ENCODE measurements around the gene FUT1. TPM values are rescaled to one million over a fixed set of nuclear protein-coding genes. Genes with fewer than 3 reads are reported as not detected.

The FUT1 gene
- total and polyA plus RNA-seq, 10 of the 15 experiments (the other 5 are each of a cell fraction or from before 2014, with no cell fraction given): 0.01 TPM; not detected in 9

- in situ Hi-C loops (cut with MboI) (loop anchor here (5.0 kb wide), 2 partner anchors 42 to 177 kb away; partner anchors contain the start of gene HSD17B14), intact Hi-C loops (cut with micrococcal nuclease; ENCODE audit: unreplicated experiment) (loop anchor here (1.0 kb wide), 1 partner anchor 40 kb away; no protein-coding TSS in a partner anchor)
- ChIA-PET CTCF (interaction anchor here (0.6 to 26.1 kb wide), 25 partner anchors 10 to 197 kb away, joined by 3 to 520 read pairs (median 7); partner anchors contain the start of genes BCAT2, CA11, GYS1 and HSD17B14), SMC1A (ENCODE audit: uncharacterized antibody, unreplicated experiment) (interaction anchor here (0.7 to 4.1 kb wide), 22 partner anchors 9 to 196 kb away, joined by 3 to 41 read pairs (median 6); partner anchors contain the start of genes BCAT2 and HSD17B14), POLR2A (interaction anchor here (0.6 to 2.1 kb wide), 14 partner anchors 14 to 432 kb away, joined by 3 to 8 read pairs (median 4); partner anchors contain the start of genes CA11, GYS1, HSD17B14 and RUVBL2), RAD21 (ENCODE audit: unreplicated experiment) (interaction anchor here (0.6 to 4.1 kb wide), 23 partner anchors 11 to 198 kb away, joined by 3 to 72 read pairs (median 6); partner anchors contain the start of genes BAX, BCAT2, CA11 and DHDH)
- Histone ChIP-seq H3K9ac (ENCODE audit: control insufficient read depth, insufficient read depth, low read length) (no peak overlapping the region), H2AFZ (ENCODE audit: control insufficient read depth, low read depth, low read length) (peak overlapping the region; percentile 98; the same call in 1 of the 2 replicates), H3K79me2 (ENCODE audit: control insufficient read depth, insufficient read depth, low read length) (no peaks in the 10 kb centered on the region), H3K27me3 (replicated peaks in 1 of 2; ENCODE audit: control insufficient read depth in 2 of 2, insufficient read depth in 2 of 2, low read length in 1 of 2) (no peaks in the 10 kb centered on the region), H3K4me1 (ENCODE audit: control insufficient read depth, insufficient read depth, low read length) (peaks cover 6% of the 10 kb centered on the region), H3K9me3 (replicated peaks; ENCODE audit: control insufficient read depth, insufficient read depth, low read length) (no peaks in the 10 kb centered on the region), H3K4me3 (no peak overlapping the region), H3K27ac (ENCODE audit: control insufficient read depth, insufficient read depth) (no peak overlapping the region), H3K36me3 (ENCODE audit: control insufficient read depth in 2 of 2, insufficient read depth in 2 of 2, low read length in 1 of 2) (no peaks in the 10 kb centered on the region; a peak in 1 of 4 replicates), H3K4me2 (ENCODE audit: control insufficient read depth, insufficient read depth) (peak overlapping the region; percentile 71; the same call in 1 of the 2 replicates), H4K20me1 (ENCODE audit: control insufficient read depth, insufficient read depth) (no peaks in the 10 kb centered on the region)
- no TSS peak for BruUV-seq (replicated peaks)
- ATAC-seq (no peak), FAIRE-seq (no peak), DNase-seq (ENCODE audit: low read depth, low spot score) (no peak)
- 77% methylated on average over 2 of the region's 2 CpGs for WGBS (ENCODE audit: insufficient coverage, insufficient replicate concordance, low lambda C conversion rate, missing lambda C conversion rate)
- TF ChIP-seq MEF2B (IDR thresholded peaks at IDR 0.05; ENCODE audit: partially characterized antibody, poor library complexity, severe bottlenecking): no peak
- TF ChIP-seq IKZF1 (conservative IDR thresholded peaks at IDR 0.05): no peak
- TF ChIP-seq ZNF207 (IDR thresholded peaks at IDR 0.05; ENCODE audit: borderline replicate concordance): 0 out of 2 replicates have a peak, but pooled peaks have one; percentile 15
- TF ChIP-seq, protein P1, sequence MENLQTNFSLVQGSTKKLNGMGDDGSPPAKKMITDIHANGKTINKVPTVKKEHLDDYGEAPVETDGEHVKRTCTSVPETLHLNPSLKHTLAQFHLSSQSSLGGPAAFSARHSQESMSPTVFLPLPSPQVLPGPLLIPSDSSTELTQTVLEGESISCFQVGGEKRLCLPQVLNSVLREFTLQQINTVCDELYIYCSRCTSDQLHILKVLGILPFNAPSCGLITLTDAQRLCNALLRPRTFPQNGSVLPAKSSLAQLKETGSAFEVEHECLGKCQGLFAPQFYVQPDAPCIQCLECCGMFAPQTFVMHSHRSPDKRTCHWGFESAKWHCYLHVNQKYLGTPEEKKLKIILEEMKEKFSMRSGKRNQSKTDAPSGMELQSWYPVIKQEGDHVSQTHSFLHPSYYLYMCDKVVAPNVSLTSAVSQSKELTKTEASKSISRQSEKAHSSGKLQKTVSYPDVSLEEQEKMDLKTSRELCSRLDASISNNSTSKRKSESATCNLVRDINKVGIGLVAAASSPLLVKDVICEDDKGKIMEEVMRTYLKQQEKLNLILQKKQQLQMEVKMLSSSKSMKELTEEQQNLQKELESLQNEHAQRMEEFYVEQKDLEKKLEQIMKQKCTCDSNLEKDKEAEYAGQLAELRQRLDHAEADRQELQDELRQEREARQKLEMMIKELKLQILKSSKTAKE (IDR thresholded peaks at IDR 0.05; ENCODE audit: low read depth, poor library complexity, severe bottlenecking): no peak
These were observed 43.2 kb upstream of the FUT1 start for GRCh38 chr19:48795685-48796070.

Data from GM12878 (cell line).